Measurements from ENCODE around the gene RLBP1. TPM values are rescaled to one million over a fixed set of nuclear protein-coding genes. Genes with fewer than 3 reads are reported as not detected.

Gene RLBP1
- total and polyA plus RNA-seq, 2 experiments from 2014 or later, result not detected

- no peak for TF ChIP-seq JUNB (IDR thresholded peaks at IDR 0.05; ENCODE audit: unreplicated experiment)
- no peak for TF ChIP-seq CTCF (conservative IDR thresholded peaks at IDR 0.05; ENCODE audit: low read depth in 2 of 2)
- TF ChIP-seq REST (IDR thresholded peaks at IDR 0.05; ENCODE audit: unreplicated experiment), result no peak
- TF ChIP-seq EZH2 (IDR thresholded peaks at IDR 0.05; ENCODE audit: low read depth, unreplicated experiment), result no peak
- TF ChIP-seq ZNF462 (CRISPR knock-in tag; IDR thresholded peaks at IDR 0.05), result no peak
- TF ChIP-seq STAT1 (IDR thresholded peaks at IDR 0.05; ENCODE audit: unreplicated experiment), result no peak
- TF ChIP-seq ZNF114 (CRISPR knock-in tag; IDR thresholded peaks at IDR 0.05), result no peak
- no peaks in the 10 kb centered on the region for H3K36me3 Mint-ChIP-seq (ENCODE audit: low read depth)
- no peaks in the 10 kb centered on the region; the same call in 2 of the 3 replicates for H3K9me3 Mint-ChIP-seq
Observed at GRCh38 chr15:89231832-89232231, 10.5 kb upstream of the RLBP1 start.

More at GRCh38 chr15:89231832-89232231, 10.5 kb upstream of the RLBP1 start:
- Histone ChIP-seq H3K79me2 (replicated peaks; ENCODE audit: insufficient read depth) (no peaks in the 10 kb centered on the region), H3K27ac (ENCODE audit: low read depth) (no peak overlapping the region), H3K4me1 (ENCODE audit: insufficient read depth) (no peaks in the 10 kb centered on the region), H4K20me1 (replicated peaks; ENCODE audit: insufficient read depth) (no peaks in the 10 kb centered on the region), H2AFZ (no peak overlapping the region), H3K36me3 (ENCODE audit: insufficient read depth) (no peaks in the 10 kb centered on the region), H3K27me3 (ENCODE audit: insufficient read depth) (no peaks in the 10 kb centered on the region), H3K4me3 (no peak overlapping the region), H3F3A (replicated peaks; ENCODE audit: low read depth) (no peaks in the 10 kb centered on the region), H3K4me2 (no peak overlapping the region), H3K9me2 (ENCODE audit: insufficient read depth) (no peaks in the 10 kb centered on the region)
- DNase-seq (ENCODE audit: low spot score) (no peak), ATAC-seq (no peak)
- H3K4me1 Mint-ChIP-seq, result no peaks in the 10 kb centered on the region; the same call in 2 of the 3 replicates
- peaks cover 2% of the 10 kb centered on the region for H3K27me3 Mint-ChIP-seq (ENCODE audit: insufficient read depth, low read depth, poor library complexity)
- no peak overlapping the region for H3K4me3 Mint-ChIP-seq
- H3K27ac Mint-ChIP-seq, result no peak overlapping the region
